Activated T-cell treated with anti-CD3 and anti-CD28 coated beads for 48 hours (primary cell): ENCODE measurements around the gene STMN1.
A peak's percentile ranks its signal among the peaks of the same experiment; 100 is the strongest.

Experiments
- DNase-seq: peaks from one replicate; pipeline ENCODE4 v3.0.0-alpha.2; 2020; ENCODE audit warnings: low read depth

The STMN1 gene

GRCh38 chr1:25895365-25895990 lies 10.7 kb downstream of the STMN1 start:
- DNase-seq = peak; percentile 87

- no peak for DNase-seq
Measured at GRCh38 chr1:25893116-25893515, 13.1 kb downstream of the STMN1 start.

GRCh38 chr1:25891606-25892005 lies 14.6 kb downstream of the STMN1 start:
- DNase-seq = no peak

- no peak for DNase-seq
Measured at GRCh38 chr1:25890239-25891034, 15.8 kb downstream of the STMN1 start.

GRCh38 chr1:25889470-25889869 lies 16.7 kb downstream of the STMN1 start:
- DNase-seq = no peak

GRCh38 chr1:25888426-25888987 lies 17.7 kb downstream of the STMN1 start:
- no peak for DNase-seq

GRCh38 chr1:25885602-25886001 lies 20.6 kb downstream of the STMN1 start:
- DNase-seq = no peak

GRCh38 chr1:25881266-25881665 lies 25.0 kb downstream of the STMN1 start:
- DNase-seq = no peak

- no peak for DNase-seq
Measured at GRCh38 chr1:25880518-25880917, 25.7 kb downstream of the STMN1 start.

- DNase-seq = no peak
Measured at GRCh38 chr1:25879675-25880074, 26.5 kb downstream of the STMN1 start.

GRCh38 chr1:25878690-25879089 lies 27.5 kb downstream of the STMN1 start:
- DNase-seq = no peak

GRCh38 chr1:25877155-25877554 lies 29.1 kb downstream of the STMN1 start:
- no peak for DNase-seq

GRCh38 chr1:25876693-25877077 lies 29.5 kb downstream of the STMN1 start:
- no peak for DNase-seq

- no peak for DNase-seq
Measured at GRCh38 chr1:25875856-25876692, 30.1 kb downstream of the STMN1 start.

- DNase-seq = peak; percentile 66
Measured at GRCh38 chr1:25875154-25875855, 30.9 kb downstream of the STMN1 start, which contains the start of gene PAQR7. PAQR7 (minus strand) TSS chr1:25875708; CDS start chr1:25863839, 11,869 bp downstream.

- DNase-seq = no peak
Measured at GRCh38 chr1:25874635-25875153, 31.5 kb downstream of the STMN1 start.

- DNase-seq = no peak
Measured at GRCh38 chr1:25874209-25874608, 32.0 kb downstream of the STMN1 start.

- no peak for DNase-seq
Measured at GRCh38 chr1:25873120-25873519, 33.1 kb downstream of the STMN1 start.

GRCh38 chr1:25872713-25873112 lies 33.5 kb downstream of the STMN1 start:
- no peak for DNase-seq

GRCh38 chr1:25871704-25872494 lies 34.3 kb downstream of the STMN1 start:
- no peak for DNase-seq
